Body of pancreas (tissue), 4 donors: ENCODE measurements around the gene PRSS22.

Experiments
- POLR2A ChIP-seq, 3 donors: fragments of 450-650 bp; IDR thresholded peaks; one replicate each; pipeline ENCODE4 v1.6.1; 2016; ENCODE audit warnings: antibody characterized with exemption in 3 of 3, mild to moderate bottlenecking in 2 of 3
- TF ChIP-seq, protein P1 (sequence below), 7 experiments: fragments of 450-650 bp in 4 of 7; fragments of 200-600 bp in 3 of 7; sonication (generic) in 3 of 7; IDR thresholded peaks; one replicate each; pipeline ENCODE4 v1.5.1; 2016 to 2019; ENCODE audit warnings: antibody characterized with exemption in 7 of 7

- no peak for TF ChIP-seq POLR2A (IDR thresholded peaks at IDR 0.05)
- TF ChIP-seq, protein P1, sequence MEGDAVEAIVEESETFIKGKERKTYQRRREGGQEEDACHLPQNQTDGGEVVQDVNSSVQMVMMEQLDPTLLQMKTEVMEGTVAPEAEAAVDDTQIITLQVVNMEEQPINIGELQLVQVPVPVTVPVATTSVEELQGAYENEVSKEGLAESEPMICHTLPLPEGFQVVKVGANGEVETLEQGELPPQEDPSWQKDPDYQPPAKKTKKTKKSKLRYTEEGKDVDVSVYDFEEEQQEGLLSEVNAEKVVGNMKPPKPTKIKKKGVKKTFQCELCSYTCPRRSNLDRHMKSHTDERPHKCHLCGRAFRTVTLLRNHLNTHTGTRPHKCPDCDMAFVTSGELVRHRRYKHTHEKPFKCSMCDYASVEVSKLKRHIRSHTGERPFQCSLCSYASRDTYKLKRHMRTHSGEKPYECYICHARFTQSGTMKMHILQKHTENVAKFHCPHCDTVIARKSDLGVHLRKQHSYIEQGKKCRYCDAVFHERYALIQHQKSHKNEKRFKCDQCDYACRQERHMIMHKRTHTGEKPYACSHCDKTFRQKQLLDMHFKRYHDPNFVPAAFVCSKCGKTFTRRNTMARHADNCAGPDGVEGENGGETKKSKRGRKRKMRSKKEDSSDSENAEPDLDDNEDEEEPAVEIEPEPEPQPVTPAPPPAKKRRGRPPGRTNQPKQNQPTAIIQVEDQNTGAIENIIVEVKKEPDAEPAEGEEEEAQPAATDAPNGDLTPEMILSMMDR (IDR thresholded peaks at IDR 0.05), result no peak
These were observed 44.6 kb upstream of the PRSS22 start for GRCh38 chr16:2902337-2903130.
